Medulla oblongata (tissue), 1 donor: ENCODE data around the gene PTPRN2.

Experiments
- DNase-seq: peaks from one replicate; pipeline ENCODE4 v3.0.0-alpha.2; 2015; ENCODE audit errors: extremely low spot score

The PTPRN2 gene

DNA sequence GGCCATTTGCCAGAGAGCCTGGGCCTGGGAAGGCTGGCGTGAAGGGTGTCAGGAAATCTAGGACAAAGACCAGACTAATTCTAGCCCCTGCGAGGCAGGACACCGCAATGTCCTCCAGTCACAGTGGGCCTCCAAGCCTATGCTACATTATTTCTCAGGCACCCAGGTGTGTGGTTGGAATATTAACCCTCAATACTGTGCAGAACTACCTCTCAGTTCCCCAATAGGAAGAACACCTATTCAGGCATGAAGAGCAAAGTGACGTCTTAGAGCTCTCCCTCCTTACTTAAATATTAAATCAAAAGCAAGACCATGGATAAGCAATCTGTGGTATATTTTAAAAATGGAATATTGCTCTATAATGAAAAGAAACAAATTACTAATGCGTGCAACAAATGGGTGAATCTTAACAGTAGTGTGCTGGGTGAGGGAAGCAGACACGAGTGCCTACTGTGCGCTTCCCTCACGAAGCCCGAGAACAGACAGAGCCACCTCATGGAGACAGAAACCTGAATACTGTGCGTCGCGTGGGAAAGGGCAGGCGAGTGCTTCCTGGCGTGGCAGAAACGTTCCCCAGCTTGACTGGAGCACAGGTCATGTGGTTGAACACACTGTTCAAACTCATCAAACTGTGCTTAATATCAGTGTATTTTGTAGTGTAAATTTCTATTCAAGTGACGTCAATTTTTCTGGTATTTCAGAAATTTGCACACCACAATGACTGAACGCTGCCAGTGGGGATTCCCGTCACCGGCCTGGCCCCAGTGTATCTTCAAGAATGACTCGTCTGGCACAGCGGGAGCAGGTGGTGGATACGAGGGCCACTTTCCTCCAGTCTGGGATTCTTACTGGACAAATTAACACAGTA, 15.5 kb upstream of the PTPRN2 start:
- DNase-seq = no peak

DNA sequence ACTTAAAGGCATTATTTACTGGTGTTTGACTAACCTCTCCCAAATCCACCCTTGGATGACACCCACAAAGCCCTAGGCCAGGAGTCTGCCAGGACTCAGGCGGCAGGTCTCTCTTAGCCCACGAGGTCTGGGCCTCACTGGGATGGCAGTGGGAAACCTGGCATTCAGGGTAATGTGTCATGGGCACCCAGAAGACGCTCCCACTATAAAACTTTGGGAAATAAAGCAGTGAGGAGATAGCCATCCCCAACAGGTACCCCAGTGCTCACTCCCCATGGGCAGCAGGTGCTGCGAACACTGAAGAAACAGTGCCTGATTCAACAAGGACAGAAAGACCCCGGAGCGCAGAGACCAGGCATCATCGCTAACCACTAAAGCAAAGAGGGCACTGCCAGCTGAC, 14.4 kb upstream of the PTPRN2 start:
- no peak for DNase-seq

DNA sequence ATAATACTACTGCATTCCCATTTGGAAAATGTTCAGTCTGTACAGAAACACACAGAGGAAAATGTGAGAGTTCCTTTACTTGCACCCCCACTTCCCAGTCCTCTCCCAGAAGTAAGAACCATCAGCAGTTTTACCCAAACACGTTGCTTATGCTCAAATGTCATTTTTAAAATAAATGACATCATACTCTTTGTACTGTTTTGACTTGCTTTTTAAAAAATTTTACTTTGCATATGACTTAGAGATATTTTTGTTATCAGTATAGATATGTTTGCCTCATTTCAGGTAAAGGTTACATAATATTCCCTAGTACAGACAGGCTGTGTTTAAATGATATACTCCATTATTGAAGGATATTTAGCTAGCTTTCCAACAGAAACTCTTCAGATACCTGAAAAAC, 13.5 kb upstream of the PTPRN2 start:
- no peak for DNase-seq

GRCh38 chr7:158596745-158597144, 9.1 kb upstream of the PTPRN2 start:
- DNase-seq = no peak

GRCh38 chr7:158596309-158596708, 8.7 kb upstream of the PTPRN2 start:
- DNase-seq = no peak

DNA sequence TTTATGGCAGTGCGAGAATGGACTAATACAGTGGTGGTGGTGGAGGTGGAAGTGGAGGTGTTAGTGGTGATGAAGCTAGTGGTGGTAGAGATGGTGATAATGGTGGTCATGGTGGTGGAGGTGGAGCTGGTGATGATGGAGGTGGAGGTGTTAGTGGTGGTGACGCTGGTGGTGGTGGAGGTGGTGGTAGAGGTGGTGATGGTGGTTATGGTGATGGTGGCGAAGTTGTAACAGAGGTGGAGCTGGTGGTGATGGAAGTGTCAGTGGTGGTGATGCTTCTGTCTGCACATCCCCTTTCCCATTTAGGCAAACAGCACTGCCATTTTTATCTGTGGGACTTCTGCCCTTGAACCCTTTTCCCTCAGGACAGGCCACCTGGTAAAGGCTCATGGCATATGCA, 7.4 kb upstream of the PTPRN2 start:
- DNase-seq = peak; percentile 38

DNA sequence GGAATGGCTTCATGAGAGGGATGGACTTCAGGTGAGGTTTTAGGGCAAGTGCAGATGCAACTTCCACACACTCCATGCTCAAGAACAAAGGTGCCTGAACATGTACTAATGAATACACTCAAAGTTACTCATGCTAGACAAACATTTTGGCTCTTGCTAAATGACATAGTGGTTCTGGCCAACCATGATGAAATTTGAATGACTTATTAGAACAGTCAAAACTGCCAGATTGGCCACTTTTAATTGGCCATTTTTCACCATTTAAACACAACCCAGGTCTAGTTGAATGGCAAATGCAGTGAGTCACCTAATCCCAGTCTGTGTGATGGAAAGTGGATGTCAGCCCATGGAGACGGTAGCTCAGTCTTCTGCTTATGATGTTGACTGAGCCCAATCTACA, 4.9 kb upstream of the PTPRN2 start:
- no peak for DNase-seq

DNA sequence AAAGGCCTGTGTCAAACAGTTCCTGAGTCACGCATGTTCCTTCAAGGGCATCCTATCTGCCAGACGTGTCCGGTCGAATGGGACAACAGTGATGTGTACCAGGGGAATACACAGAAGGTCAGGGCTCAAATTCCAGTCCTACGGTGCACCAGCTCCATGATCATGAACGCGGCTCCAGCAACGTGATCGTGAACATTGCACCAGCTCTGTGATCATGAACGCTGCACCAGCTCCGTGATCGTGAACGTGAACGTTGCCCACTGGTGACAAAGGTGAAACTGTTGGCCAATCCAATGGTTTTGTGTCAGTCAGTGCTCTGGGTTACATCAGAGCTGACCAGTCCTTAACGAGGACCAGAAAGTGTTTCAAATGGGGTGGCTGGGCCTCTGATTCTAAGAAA, 4.3 kb upstream of the PTPRN2 start:
- DNase-seq = no peak

DNA sequence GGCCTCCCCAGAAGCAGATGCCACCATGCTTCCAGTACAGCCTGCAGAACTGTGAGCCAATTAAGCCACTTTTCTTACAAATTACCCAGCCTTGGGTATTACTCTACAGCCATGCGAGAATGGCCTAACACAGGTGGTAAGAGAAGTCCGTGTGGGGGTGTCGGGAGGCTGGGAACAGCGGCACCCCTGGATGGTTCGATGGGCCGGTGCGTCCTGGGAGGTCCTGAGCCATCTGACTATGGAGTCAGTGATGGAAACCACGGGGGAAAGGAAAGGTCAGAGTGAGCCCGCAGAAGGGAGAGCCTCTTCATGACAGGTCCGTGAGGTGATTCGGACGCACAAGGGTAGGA, 2.5 kb upstream of the PTPRN2 start:
- no peak for DNase-seq

- DNase-seq = no peak
These were observed 2.0 kb upstream of the PTPRN2 start for GRCh38 chr7:158589653-158590052.

- DNase-seq = no peak
These were observed 1.3 kb upstream of the PTPRN2 start for GRCh38 chr7:158588878-158589442.

GRCh38 chr7:158588085-158588877, 658 bp upstream of the PTPRN2 start:
- no peak for DNase-seq

DNA sequence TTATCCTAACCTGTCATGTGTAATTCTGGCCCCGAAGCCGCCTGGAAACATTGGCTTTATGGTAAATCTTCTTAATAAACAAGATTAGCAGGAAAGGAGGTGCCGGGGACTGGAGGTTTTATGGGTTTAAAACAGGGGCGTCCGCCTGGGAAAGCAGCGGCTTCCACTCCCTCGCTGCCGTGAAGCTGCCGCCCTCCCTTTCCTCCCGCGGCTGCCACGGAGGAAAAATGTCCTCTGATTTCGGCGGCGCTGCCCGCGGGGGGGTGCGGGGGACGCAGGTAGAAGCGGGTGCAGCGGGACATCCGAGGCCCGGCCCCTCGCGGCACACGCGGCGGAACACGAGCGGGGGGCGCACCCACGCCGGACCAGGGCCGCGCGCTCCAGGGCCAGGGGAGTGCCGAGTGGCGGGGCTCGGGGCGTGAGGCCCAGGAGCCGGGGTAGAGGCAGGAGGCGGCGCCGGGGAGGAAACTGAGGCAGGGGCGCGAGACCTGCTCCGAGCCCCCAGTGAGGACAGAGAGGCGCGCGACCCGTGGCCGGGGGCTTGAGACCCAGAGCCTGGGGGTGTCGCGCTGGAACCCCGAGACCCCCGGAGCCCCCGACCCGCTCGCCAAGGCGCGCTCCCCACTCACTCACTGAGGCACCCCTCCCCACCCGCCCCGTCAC, 993 bp downstream of the PTPRN2 start:
- DNase-seq = no peak

- DNase-seq = no peak
These were observed 1.7 kb downstream of the PTPRN2 start for GRCh38 chr7:158585721-158586498.

DNA sequence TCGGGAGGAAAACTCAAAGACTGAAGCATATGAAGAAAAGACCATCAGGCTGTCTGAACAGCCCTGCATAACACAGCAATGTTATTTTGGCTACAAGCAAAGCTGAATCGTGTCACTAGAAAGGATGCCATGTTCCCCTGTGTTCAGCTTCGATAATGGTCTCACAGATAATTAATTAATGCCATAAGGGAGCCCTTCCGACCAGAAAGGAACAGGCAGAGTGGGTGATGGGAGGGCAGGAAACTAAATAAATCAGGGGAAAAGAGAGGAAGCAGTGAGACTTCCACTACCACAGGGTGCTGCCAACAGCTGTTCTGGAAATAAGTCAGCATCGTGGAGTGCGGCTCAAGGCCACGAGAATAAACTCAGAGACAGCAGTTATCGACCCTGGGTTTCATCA, 3.2 kb downstream of the PTPRN2 start:
- DNase-seq = no peak

DNA sequence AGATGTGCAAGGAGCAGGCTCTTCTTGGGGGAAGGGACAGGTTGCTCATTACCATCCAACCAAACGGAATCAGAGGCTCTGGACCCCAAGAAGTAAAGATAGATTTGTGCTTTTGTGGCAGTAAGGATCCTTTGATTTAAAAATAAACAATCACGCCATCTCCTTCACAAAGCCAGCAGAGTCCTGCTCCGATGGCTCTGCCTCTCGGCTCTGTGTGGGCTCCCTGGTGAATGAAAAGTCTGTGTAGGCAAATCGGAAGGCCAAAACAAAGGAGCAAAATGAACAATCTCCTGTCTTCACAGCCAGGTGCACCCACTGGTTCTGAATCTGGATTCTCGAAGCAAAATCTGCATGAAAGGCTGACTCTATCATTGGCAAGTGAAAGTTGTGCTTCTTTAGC, 3.8 kb downstream of the PTPRN2 start:
- DNase-seq = no peak

- no peak for DNase-seq
These were observed 4.5 kb downstream of the PTPRN2 start for GRCh38 chr7:158583143-158583542.

- no peak for DNase-seq
These were observed 5.5 kb downstream of the PTPRN2 start for GRCh38 chr7:158582089-158582456.

DNA sequence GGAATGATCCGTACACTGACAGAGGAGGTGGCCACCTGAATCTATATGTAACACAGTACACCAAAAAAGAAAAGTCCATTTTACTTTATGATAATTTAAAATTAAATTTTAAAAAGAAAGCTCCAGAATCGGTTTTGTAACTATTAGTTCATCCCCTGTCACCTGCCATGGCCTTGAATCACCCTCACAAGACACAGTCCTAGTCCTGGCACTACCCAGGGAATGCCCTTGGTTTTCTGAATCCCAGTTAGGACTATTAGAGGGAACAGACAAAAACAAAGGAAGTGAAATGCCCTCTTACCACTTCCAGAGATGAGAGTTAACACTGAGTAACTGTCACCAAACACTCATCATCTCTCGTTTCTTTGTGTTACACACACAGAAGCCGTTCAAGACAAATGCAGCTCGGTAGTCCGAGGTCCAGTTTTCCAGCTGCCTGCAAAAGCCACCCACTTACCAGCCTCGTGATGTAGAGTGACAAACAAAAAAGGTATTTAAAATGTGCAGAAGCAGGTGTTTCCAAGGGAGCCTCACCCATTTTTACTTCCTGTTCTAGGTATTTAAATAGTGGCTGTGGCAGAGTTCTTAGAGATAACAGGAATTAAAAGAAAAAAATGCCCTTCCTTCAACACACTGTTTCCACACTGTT, 6.1 kb downstream of the PTPRN2 start:
- no peak for DNase-seq

DNA sequence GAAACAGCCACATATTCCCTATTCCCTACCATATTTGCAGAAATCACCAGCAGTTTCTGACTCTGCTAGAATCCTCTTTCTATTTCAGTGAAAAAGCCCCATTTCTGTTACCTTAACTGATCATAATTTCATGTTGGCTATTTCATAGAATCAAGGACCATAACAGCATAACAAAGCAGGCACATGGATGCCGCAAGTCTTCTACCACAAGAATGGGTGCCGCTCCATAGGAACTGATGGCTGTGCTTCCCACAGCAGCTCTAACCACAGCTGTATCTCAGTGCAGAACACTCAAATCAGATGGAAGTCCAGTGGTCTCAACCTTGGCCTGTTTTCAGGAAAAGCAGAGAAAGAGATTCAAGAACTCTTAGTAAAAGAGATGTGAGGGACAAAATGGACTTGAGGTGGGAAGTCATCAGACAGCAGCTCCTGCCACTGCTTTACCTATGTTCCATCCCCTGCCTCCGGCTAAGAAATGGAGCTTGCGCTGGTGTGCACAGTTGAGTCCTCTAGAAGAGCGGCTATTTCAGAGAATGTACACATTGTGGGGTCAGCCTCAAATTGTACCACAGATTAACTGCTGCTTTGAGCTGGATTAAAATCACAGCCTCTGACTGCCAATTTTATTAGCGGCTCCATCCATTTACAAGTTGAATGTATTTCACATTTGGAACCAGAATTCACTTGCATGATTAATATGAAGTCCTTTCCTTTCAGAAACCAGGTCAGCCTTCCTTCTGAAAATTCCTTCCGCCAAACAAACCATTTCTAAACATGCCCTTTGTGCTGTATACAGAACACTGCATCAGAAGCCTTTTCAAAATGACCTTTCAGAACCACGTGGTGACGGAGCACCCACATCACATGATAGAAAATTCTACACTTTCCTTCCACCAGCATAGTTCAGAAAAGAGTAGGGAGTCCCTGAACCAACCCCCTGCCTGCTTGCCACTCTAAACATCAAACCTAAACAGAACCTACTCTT, 7.7 kb downstream of the PTPRN2 start:
- no peak for DNase-seq
